GM12878 (cell line): ENCODE data around the gene CALHM1. TPM values are rescaled to one million over a fixed set of nuclear protein-coding genes. Genes with fewer than 3 reads are reported as not detected.

Experiments used
- ATAC-seq: fragments of 200-7000 bp; cut with Tn5 transposase; 3 replicates; pipeline ENCODE4 v1.9.1; 2020; ENCODE audit warnings: mild to moderate bottlenecking, moderate library complexity
- BruUV-seq: library from RNA; stranded (reverse); fragments of 400-500 nt; replicated peaks from 2 replicates; lab custom pipeline; 2021; lab: Mats Ljungman, UMichigan
- CTCF ChIA-PET: fragments of 300-600 bp; sonication (Branson Sonifier 250); formaldehyde crosslinking; extraction: SDS; loops from one replicate; lab custom pipeline; 2021; ENCODE audit warnings: inconsistent platforms; lab: Yijun Ruan, JAX
- POLR2A ChIA-PET: fragments of 350-600 bp; formaldehyde crosslinking; extraction: SDS; loops from one replicate; lab custom pipeline; 2021; ENCODE audit warnings: inconsistent platforms; lab: Charles Lee
- RAD21 ChIA-PET: fragments of 300-600 bp; sonication (Branson Sonifier 250); formaldehyde crosslinking; loops from one replicate; lab custom pipeline; 2023; ENCODE audit warnings: antibody characterized with exemption; ENCODE audit not compliant: unreplicated experiment; lab: Charles Lee
- SMC1A ChIA-PET: fragments of 300-600 bp; sonication (Branson Sonifier 250); formaldehyde crosslinking; loops from one replicate; lab custom pipeline; 2023; ENCODE audit not compliant: unreplicated experiment, uncharacterized antibody; lab: Charles Lee
- DNase-seq: peaks from one replicate; pipeline ENCODE4 v3.0.0-alpha.2; 2011; ENCODE audit warnings: low read depth, low spot score
- FAIRE-seq: peaks from 3 replicates; lab custom pipeline; 2011; peaks lifted over from hg19 to GRCh38; lab: Jason Lieb, UNC
- H2AFZ ChIP-seq: 2 replicates; pipeline ENCODE4 v1.6.0; 2011; ENCODE audit warnings: low read depth, low read length, control low read depth; ENCODE audit not compliant: control insufficient read depth
- H3K27ac ChIP-seq: 2 replicates; pipeline ENCODE4 v1.5.1; 2011; ENCODE audit warnings: control low read depth; ENCODE audit not compliant: control insufficient read depth, insufficient read depth
- H3K27me3 ChIP-seq, 2 experiments: replicated peaks in 1 of 2; 2 replicates each; pipeline versions ENCODE4 v1.6.0 to v1.6.1; 2011; ENCODE audit warnings: low read length in 1 of 2; ENCODE audit not compliant: control insufficient read depth in 2 of 2, insufficient read depth in 2 of 2
- H3K36me3 ChIP-seq, 2 experiments: 2 replicates each; pipeline ENCODE4 v1.5.1; 2011; ENCODE audit warnings: low read length in 1 of 2; ENCODE audit not compliant: control insufficient read depth in 2 of 2, insufficient read depth in 2 of 2
- H3K4me1 ChIP-seq: 2 replicates; pipeline ENCODE4 v1.6.1; 2011; ENCODE audit warnings: mild to moderate bottlenecking, low read length, moderate library complexity, mixed read lengths; ENCODE audit not compliant: control insufficient read depth, insufficient read depth
- H3K4me2 ChIP-seq: 2 replicates; pipeline ENCODE4 v1.6.0; 2011; ENCODE audit warnings: control low read depth; ENCODE audit not compliant: control insufficient read depth, insufficient read depth
- H3K4me3 ChIP-seq: fragments of 200-600 bp; sonication (generic); 2 replicates; pipeline ENCODE4 v1.5.1; 2016
- H3K79me2 ChIP-seq: 2 replicates; pipeline ENCODE4 v1.6.0; 2011; ENCODE audit warnings: low read length; ENCODE audit not compliant: control insufficient read depth, insufficient read depth
- H3K9ac ChIP-seq: 2 replicates; pipeline ENCODE4 v1.8.0; 2011; ENCODE audit warnings: low read length, control low read depth, mixed read lengths; ENCODE audit not compliant: control insufficient read depth, insufficient read depth
- H3K9me3 ChIP-seq: replicated peaks from 3 replicates; pipeline ENCODE4 v1.5.1; 2011; ENCODE audit warnings: mild to moderate bottlenecking, low read length; ENCODE audit not compliant: control insufficient read depth, insufficient read depth
- H4K20me1 ChIP-seq: 2 replicates; pipeline ENCODE4 v1.6.0; 2011; ENCODE audit not compliant: control insufficient read depth, insufficient read depth
- CEBPB ChIP-seq, 2 experiments: fragments of 150-350 bp in 1 of 2; IDR thresholded peaks; 2 replicates each; pipeline ENCODE4 v1.6.1; 2012 to 2014; ENCODE audit warnings: low read depth in 2 of 2, low read length in 2 of 2, borderline replicate concordance in 1 of 2, inconsistent platforms in 1 of 2
- CHD1 ChIP-seq: IDR thresholded peaks from 2 replicates; pipeline ENCODE4 v1.6.1; 2012; ENCODE audit warnings: low read depth, low read length, improper control_type of control experiment
- EP300 ChIP-seq, 2 experiments: fragments of 150-350 bp in 1 of 2; IDR thresholded peaks; 2 replicates each; pipeline ENCODE4 v1.6.1; 2011 to 2012; ENCODE audit warnings: low read depth in 2 of 2, low read length in 2 of 2, borderline replicate concordance in 1 of 2, improper control_type of control experiment in 1 of 2, inconsistent platforms in 1 of 2; ENCODE audit not compliant: control insufficient read depth in 1 of 2
- GATAD2B ChIP-seq: fragments of 450-650 bp; conservative IDR thresholded peaks from 2 replicates; pipeline ENCODE4 v1.6.1; 2017; ENCODE audit warnings: low read depth, mild to moderate bottlenecking, moderate library complexity
- HDAC2 ChIP-seq: fragments of 200-600 bp; sonication (generic); IDR thresholded peaks from 2 replicates; pipeline ENCODE4 v1.6.1; 2017
- MTA2 ChIP-seq: fragments of 450-650 bp; IDR thresholded peaks from 2 replicates; pipeline ENCODE4 v1.6.1; 2016; ENCODE audit warnings: low read depth, mild to moderate bottlenecking, moderate library complexity
- NRF1 ChIP-seq: conservative IDR thresholded peaks from 2 replicates; pipeline ENCODE4 v1.6.1; 2011; ENCODE audit warnings: mild to moderate bottlenecking, low read depth, low read length, improper control_type of control experiment
- SRF ChIP-seq, 2 experiments: IDR thresholded peaks; 2 replicates each; pipeline ENCODE4 v1.6.1; 2011; ENCODE audit warnings: low read depth in 2 of 2, low read length in 2 of 2, mild to moderate bottlenecking in 1 of 2, moderate library complexity in 1 of 2
- STAT1 ChIP-seq: fragments of 450-650 bp; conservative IDR thresholded peaks from 2 replicates; pipeline ENCODE4 v1.6.1; 2014; ENCODE audit warnings: antibody characterized with exemption, mild to moderate bottlenecking
- STAT3 ChIP-seq: IDR thresholded peaks from 2 replicates; pipeline ENCODE4 v1.6.1; 2011; ENCODE audit warnings: low read depth, low read length, improper control_type of control experiment
- SUPT20H ChIP-seq: IDR thresholded peaks from 2 replicates; pipeline ENCODE4 v1.6.1; 2011; ENCODE audit warnings: low read depth, mild to moderate bottlenecking, low read length, moderate library complexity, borderline replicate concordance; ENCODE audit not compliant: control insufficient read depth
- TCF7 ChIP-seq: IDR thresholded peaks from 2 replicates; pipeline ENCODE4 v1.6.1; 2014; ENCODE audit warnings: antibody characterized with exemption, borderline replicate concordance
- ZNF217 ChIP-seq: fragments of 450-650 bp; IDR thresholded peaks from 2 replicates; pipeline ENCODE4 v1.6.1; 2017; ENCODE audit warnings: antibody characterized with exemption, mild to moderate bottlenecking
- ZSCAN29 ChIP-seq: fragments of 450-650 bp; IDR thresholded peaks from 2 replicates; pipeline ENCODE4 v1.6.1; 2017; ENCODE audit warnings: mild to moderate bottlenecking, moderate library complexity
- WGBS: methylation state at CpG from one replicate; pipeline ENCODE4 v1.1.6; 2016; ENCODE audit warnings: low lambda C conversion rate; ENCODE audit not compliant: insufficient replicate concordance, insufficient coverage; ENCODE audit errors: missing lambda C conversion rate; 5-methylcytosine and 5-hydroxymethylcytosine counted together
- in situ Hi-C: fragments of 300-500 bp; cut with MboI; formaldehyde crosslinking; loops from 9 replicates; pipeline ENCODE4 v1.14.3; 2018; ENCODE audit warnings: mixed read lengths
- intact Hi-C: fragments of 100-400 bp; cut with micrococcal nuclease; formaldehyde crosslinking; loops from one replicate; pipeline ENCODE4 v1.14.2; 2022; ENCODE audit not compliant: unreplicated experiment
- polyA plus RNA-seq, 11 experiments: library from polyadenylated mRNA; depleted of rRNA in 4 of 11; unstranded in 6 of 11; stranded (reverse) in 5 of 11; fragments of >200 nt; fragmentation: Nextera tagmentation in 4 of 11; fragmentation: Illumina TruSeq in 1 of 11; extraction: Ambion mirVana in 4 of 11; extraction: Trizol in 1 of 11; gene quantifications; 1 replicate in 1 of 11; 2 replicates in 10 of 11; pipeline versions ENCODE4 v1.2.1 to v1.2.3, GENCODE V29; 2011 to 2016; ENCODE audit warnings: inconsistent platforms in 2 of 11, missing spikeins in 2 of 11, low read depth in 1 of 11
- total RNA-seq, 4 experiments: library from RNA; depleted of rRNA in 3 of 4; stranded (reverse); fragments of >200 nt in 3 of 4; fragmentation: Illumina TruSeq in 1 of 4; extraction: Trizol in 1 of 4; gene quantifications; 2 replicates each; pipeline versions ENCODE4 v1.2.1 to v1.2.3, GENCODE V29; 2013 to 2021
- TF ChIP-seq, protein P1 (sequence below): fragments of 450-650 bp; formaldehyde crosslinking; IDR thresholded peaks from 2 replicates; pipeline ENCODE4 v1.4.0; 2022; ENCODE audit warnings: mild to moderate bottlenecking, moderate library complexity
- TF ChIP-seq, protein P2 (sequence below): IDR thresholded peaks from 2 replicates; pipeline ENCODE4 v1.6.1; 2012; ENCODE audit warnings: low read depth, low read length, improper control_type of control experiment
- TF ChIP-seq, protein P3 (sequence below): fragments of 450-650 bp; IDR thresholded peaks from 2 replicates; pipeline ENCODE4 v1.6.1; 2017; ENCODE audit warnings: borderline replicate concordance
- TF ChIP-seq, protein P4 (sequence below): fragments of 450-650 bp; IDR thresholded peaks from 2 replicates; pipeline ENCODE4 v1.6.1; 2014; ENCODE audit warnings: mild to moderate bottlenecking

Gene CALHM1
- total and polyA plus RNA-seq, 10 of the 15 experiments (the other 5 are each of a cell fraction or from before 2014, with no cell fraction given), result 0.05 to 1.7 (median 0.17) TPM

DNA sequence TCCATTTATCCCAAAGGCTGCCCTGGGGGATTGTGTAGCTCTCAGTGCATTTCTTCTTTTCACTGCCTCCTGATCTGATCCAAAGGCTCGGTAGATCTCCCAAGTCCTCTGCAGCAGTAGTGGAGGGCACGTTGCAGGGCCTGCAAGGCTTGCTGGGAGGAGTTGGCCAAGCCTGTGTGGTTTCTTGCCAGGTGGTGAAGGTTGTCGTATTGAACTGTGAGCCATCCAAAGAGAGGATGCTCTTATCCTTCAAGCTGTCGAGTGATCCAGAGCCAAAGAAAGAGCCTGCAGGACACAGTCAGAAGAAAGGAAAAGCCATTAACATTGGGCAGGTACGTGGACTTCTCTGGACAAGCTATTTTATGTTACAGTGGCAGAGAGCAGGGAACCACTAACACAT lies 41.1 kb downstream of the CALHM1 start:
- in situ Hi-C loops (loop anchor here (5.0 kb wide), 1 partner anchor 60 kb away; the partner anchor contains the start of gene CALHM3), intact Hi-C loops (loop anchor here (1.0 to 10.0 kb wide), 2 partner anchors 68 to 177 kb away; no protein-coding TSS in a partner anchor)
- no peak overlapping the region for H3K9ac ChIP-seq
- no peak for ATAC-seq
- no peak overlapping the region for H3K27ac ChIP-seq
- ChIA-PET SMC1A (interaction anchor here (0.6 to 5.3 kb wide), 15 partner anchors 16 to 1622 kb away, joined by 3 to 85 read pairs (median 6); partner anchors contain the start of genes ATP5MK, CALHM2, CALHM3 and PDCD11), RAD21 (interaction anchor here (0.5 to 7.6 kb wide), 7 partner anchors 34 to 143 kb away, joined by 3 to 66 read pairs (median 8); partner anchors contain the start of gene CALHM2), CTCF (interaction anchor here (0.6 to 8.0 kb wide), 19 partner anchors 9 to 269 kb away, joined by 3 to 195 read pairs (median 5); partner anchors contain the start of genes ATP5MK, CALHM1, CALHM2 and CALHM3), POLR2A (no interaction called here)
- TSS peak; percentile 13 for BruUV-seq
- FAIRE-seq, result no peak
- H3K4me1 ChIP-seq, result no peaks in the 10 kb centered on the region
- no peak for DNase-seq
- H3K4me3 ChIP-seq, result no peak overlapping the region
- H3K4me2 ChIP-seq, result no peak overlapping the region
- no peaks in the 10 kb centered on the region; the same call in 1 of the 2 replicates for H3K79me2 ChIP-seq
- H4K20me1 ChIP-seq, result no peaks in the 10 kb centered on the region
- 96% methylated on average over 5 of the region's 5 CpGs for WGBS
- no peaks in the 10 kb centered on the region for H3K27me3 ChIP-seq
- TF ChIP-seq, protein P1, sequence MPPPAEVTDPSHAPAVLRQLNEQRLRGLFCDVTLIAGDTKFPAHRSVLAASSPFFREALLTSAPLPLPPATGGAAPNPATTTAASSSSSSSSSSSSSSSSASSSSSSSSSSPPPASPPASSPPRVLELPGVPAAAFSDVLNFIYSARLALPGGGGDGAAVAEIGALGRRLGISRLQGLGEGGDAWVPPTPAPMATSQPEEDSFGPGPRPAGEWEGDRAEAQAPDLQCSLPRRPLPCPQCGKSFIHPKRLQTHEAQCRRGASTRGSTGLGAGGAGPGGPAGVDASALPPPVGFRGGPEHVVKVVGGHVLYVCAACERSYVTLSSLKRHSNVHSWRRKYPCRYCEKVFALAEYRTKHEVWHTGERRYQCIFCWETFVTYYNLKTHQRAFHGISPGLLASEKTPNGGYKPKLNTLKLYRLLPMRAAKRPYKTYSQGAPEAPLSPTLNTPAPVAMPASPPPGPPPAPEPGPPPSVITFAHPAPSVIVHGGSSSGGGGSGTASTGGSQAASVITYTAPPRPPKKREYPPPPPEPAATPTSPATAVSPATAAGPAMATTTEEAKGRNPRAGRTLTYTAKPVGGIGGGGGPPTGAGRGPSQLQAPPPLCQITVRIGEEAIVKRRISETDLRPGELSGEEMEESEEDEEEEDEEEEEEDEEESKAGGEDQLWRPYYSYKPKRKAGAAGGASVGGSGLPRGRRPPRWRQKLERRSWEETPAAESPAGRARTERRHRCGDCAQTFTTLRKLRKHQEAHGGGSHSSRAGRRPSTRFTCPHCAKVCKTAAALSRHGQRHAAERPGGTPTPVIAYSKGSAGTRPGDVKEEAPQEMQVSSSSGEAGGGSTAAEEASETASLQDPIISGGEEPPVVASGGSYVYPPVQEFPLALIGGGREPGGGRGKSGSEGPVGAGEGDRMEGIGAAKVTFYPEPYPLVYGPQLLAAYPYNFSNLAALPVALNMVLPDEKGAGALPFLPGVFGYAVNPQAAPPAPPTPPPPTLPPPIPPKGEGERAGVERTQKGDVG (CRISPR knock-in tag), result no peak
- no peak for TF ChIP-seq STAT1
- no peak for TF ChIP-seq ZSCAN29
- no peak for TF ChIP-seq HDAC2
- TF ChIP-seq TCF7, result no peak
- no peak for TF ChIP-seq MTA2
- TF ChIP-seq GATAD2B, result no peak
- TF ChIP-seq, protein P2, sequence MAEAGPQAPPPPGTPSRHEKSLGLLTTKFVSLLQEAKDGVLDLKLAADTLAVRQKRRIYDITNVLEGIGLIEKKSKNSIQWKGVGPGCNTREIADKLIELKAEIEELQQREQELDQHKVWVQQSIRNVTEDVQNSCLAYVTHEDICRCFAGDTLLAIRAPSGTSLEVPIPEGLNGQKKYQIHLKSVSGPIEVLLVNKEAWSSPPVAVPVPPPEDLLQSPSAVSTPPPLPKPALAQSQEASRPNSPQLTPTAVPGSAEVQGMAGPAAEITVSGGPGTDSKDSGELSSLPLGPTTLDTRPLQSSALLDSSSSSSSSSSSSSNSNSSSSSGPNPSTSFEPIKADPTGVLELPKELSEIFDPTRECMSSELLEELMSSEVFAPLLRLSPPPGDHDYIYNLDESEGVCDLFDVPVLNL, result no peak
- TF ChIP-seq CEBPB (IDR thresholded peaks at IDR 0.05; ENCODE audit: borderline replicate concordance in 1 of 2, low read depth in 2 of 2, low read length in 2 of 2), result no peak
- no peak for TF ChIP-seq SRF (IDR thresholded peaks at IDR 0.05; ENCODE audit: low read depth in 2 of 2, low read length in 2 of 2)
- TF ChIP-seq STAT3, result no peak
- TF ChIP-seq, protein P3, sequence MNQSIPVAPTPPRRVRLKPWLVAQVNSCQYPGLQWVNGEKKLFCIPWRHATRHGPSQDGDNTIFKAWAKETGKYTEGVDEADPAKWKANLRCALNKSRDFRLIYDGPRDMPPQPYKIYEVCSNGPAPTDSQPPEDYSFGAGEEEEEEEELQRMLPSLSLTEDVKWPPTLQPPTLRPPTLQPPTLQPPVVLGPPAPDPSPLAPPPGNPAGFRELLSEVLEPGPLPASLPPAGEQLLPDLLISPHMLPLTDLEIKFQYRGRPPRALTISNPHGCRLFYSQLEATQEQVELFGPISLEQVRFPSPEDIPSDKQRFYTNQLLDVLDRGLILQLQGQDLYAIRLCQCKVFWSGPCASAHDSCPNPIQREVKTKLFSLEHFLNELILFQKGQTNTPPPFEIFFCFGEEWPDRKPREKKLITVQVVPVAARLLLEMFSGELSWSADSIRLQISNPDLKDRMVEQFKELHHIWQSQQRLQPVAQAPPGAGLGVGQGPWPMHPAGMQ, result no peak
- TF ChIP-seq ZNF217, result no peak
- no peak for TF ChIP-seq NRF1
- TF ChIP-seq EP300 (IDR thresholded peaks at IDR 0.05; ENCODE audit: borderline replicate concordance in 1 of 2, control insufficient read depth in 1 of 2, low read depth in 2 of 2, low read length in 2 of 2), result no peak
- no peak for TF ChIP-seq SUPT20H
- no peak for TF ChIP-seq CHD1
- TF ChIP-seq, protein P4, sequence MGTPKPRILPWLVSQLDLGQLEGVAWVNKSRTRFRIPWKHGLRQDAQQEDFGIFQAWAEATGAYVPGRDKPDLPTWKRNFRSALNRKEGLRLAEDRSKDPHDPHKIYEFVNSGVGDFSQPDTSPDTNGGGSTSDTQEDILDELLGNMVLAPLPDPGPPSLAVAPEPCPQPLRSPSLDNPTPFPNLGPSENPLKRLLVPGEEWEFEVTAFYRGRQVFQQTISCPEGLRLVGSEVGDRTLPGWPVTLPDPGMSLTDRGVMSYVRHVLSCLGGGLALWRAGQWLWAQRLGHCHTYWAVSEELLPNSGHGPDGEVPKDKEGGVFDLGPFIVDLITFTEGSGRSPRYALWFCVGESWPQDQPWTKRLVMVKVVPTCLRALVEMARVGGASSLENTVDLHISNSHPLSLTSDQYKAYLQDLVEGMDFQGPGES, result no peak
- peaks cover 48 to 63% of the 10 kb centered on the region in 2 experiments for H3K36me3 ChIP-seq
- no peak overlapping the region for H2AFZ ChIP-seq
- H3K9me3 ChIP-seq, result no peaks in the 10 kb centered on the region
